COLO829 (cell line): ENCODE data around the gene PIGL.
"Not testable (repeated sequence)": the region's sequence is repeated elsewhere in the genome, so short reads cannot be mapped to it uniquely, and the experiment has no call there.

Experiments
- DNase-seq: peaks from one replicate; pipeline ENCODE4 v3.0.0; 2012; ENCODE audit warnings: low spot score

The PIGL gene

GRCh38 chr17:16273929-16274339 is 56.9 kb downstream of the PIGL start:
- no peak for DNase-seq

- DNase-seq: no peak
These were observed 58.0 kb downstream of the PIGL start for GRCh38 chr17:16275024-16275423.

GRCh38 chr17:16277163-16277562 is 60.2 kb downstream of the PIGL start:
- no peak for DNase-seq

DNA sequence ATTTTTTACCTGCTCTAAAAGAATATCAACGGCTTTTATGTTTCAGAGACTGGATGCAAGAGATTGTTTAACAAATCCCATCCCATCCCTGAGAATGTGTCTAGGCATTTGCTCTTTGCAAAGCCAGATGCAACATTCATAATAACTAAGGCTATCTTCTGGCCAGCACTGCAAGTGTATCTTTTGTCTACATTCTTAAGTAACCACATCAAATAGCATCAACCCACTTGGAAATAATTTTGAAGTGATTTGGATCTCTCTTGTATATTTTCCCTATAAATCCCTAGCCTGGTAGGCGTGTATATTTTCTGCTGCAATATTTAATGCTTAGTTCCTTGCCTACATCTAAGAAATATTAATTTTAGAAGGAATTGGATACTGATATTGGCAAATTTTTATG is 64.3 kb downstream of the PIGL start:
- no peak for DNase-seq

DNA sequence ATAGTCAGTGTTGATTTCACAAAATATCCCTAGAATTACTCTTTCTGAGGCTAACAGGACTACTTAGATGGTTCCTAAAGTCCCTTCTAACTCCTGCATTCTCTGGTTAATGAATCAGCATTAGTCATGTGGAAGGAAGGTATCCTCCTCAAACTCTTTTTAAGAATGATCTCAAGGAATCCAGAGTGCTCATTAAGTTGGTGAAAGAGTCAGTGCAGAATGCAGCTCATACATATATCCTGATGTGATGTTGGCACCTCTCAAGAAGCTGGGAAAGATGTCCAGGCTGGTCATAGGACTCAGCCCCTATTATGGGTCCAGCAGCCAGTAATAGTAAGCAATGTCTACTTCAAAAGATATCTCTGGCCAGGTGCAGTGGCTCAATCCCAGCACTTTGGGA is 65.5 kb downstream of the PIGL start:
- DNase-seq: peak; percentile 38

DNA sequence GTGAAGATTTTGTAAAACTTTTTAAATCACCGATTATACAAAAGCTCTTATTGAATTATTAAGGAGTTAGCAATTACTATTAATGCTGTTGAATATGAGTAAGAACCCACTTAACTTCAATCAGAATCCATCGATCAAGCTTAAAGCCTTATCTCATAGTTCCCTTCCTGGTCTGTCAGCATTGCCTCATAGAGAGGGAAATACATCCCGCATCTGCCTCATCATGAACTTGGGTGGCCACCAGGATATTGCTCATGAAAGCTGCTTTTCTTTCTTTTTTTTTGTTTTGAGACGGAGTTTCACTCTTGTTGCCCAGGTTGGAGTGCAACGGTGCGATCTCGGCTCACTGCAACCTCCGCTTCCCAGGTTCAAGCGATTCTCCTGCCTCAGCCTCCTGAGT is 66.7 kb downstream of the PIGL start:
- DNase-seq: no peak

DNA sequence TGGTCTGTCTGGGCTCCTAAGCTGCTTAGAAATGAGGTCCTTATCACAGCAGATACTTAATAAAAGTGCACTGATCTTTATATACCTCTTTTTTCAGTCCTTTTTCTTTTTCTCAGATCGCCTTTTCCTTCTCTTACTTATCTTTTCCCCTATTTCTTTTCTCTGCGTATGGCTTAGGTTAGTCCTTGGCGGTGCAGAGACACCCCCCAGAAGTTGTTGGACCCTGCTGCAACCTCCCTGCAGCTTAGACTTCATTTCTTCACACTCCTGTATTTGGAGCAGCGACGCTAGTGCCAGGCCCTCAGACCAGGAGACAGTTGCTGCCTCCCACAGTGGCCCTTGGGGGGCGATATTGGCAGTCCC is 68.6 kb downstream of the PIGL start:
- DNase-seq: no peak

- DNase-seq: peak; percentile 91
These were observed 69.3 kb downstream of the PIGL start for GRCh38 chr17:16286009-16286946.

- DNase-seq: no peak
These were observed 70.0 kb downstream of the PIGL start for GRCh38 chr17:16286947-16287562.

DNA sequence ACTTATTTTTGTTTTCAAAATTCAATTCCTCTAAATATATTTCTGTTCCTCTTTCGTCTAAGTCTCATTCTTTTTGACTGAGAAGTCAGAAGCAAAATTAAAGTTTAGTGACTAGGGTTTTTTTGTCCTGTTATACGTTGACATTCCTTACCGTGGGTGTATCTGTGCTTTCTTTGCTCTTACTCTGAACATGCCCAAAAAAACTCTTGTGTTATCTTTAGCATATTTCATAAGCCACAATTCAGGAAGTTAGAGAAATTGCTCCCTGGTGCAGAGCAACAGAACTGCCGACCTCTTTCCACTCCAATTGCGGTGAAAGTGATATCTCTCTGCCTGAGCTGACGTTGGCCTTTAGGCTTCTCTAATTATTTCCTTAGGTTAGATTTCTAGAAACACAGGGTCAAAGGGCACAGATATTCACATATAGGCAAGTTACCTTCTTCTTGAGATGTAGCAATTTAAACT is 70.6 kb downstream of the PIGL start:
- DNase-seq: peak; percentile 52

- no peak for DNase-seq
These were observed 72.0 kb downstream of the PIGL start for GRCh38 chr17:16288860-16289571.

DNA sequence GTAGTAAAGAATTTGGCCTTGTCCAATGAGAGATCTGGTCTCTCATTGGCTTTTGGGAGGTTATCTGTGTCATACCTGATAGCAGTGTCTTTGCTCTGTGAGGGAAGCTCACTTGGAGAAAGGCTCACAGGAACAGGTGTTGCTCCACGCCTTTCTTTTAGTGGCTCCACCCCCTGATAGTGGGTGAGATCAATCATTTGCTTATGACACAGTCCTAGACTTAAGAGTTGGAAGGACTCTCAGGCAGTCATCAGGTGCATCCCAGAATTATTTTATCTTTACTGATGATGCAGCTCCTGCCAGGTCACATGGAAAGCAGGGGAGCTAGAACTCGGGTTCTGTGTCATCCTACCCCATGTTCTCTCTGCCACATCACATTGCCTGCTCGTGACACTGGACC is 76.9 kb downstream of the PIGL start:
- DNase-seq: no peak

DNA sequence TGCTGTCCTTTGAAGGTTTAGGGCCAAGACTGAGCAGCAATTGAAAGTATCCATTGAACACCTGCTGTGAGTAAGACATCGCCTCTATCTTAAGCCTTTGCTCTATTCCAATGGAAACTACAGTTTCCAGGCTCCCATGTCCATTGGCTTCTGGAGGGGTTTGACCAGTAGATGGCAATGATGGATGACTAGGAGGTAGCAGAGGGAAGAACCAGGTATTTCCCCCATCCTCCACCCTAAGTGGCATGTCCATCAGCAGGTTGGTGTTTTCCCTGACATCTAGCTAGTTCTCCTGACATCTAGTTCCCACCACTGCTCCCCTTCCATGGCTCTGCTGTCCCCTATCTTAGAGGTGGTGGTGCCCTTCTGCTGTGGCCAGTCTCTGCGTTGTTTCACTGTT is 77.5 kb downstream of the PIGL start:
- DNase-seq: no peak

DNA sequence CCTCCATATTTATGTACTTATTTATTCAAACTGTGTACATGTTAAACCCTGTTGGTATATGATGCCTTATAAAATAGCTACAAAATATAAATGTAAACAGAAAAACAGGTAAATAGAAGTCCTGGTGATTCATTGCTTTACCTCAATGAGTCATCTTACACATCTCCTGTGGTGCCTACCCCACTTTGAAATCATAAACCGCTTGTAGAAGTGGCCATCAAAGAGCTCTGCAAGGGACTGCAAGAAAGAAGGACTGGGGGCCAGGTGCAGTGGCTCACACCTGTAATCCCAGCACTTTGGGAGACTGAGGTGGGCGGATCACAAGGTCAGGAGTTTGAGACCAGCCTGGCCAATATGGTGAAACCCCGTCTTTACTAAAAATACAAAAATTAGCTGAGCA is 79.1 kb downstream of the PIGL start:
- not testable (repeated sequence) for DNase-seq

DNA sequence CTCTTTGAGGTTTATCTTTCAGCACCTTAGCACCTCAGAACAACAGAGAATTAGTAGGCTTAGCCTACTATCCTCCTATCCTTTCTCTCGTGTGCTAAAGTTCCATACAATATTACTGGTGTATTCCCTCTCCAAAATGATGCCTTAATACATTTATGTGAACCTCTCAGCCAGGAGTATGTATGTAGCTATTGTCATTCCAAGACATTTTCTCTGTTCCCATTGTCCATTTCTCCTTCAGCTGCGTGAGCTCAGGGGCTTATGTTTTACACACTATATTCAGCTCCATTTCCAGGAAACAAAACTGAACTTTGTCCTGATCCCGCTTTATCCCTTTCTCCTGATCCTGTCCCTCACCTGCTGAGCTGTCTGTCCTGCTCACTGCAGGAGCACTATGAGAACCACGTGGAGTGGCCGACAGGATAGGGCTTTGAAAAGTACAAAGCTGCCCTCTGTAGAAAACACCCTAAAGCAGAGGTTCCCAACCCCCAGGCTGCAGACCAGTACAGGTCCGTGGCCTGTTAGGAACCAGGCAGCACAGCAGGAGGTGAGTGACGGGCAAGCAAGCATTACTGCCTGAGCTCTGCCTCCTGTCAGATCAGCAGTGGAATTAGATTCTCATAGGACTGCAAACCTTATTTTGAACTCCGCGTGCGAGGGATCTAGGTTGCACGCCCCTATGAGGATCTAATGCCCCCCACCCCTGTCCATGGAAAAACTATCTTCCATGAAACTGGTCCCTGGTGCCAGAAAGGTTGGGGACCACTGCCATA is 80.5 kb downstream of the PIGL start:
- DNase-seq: no peak

GRCh38 chr17:16298140-16298662 is 81.2 kb downstream of the PIGL start:
- DNase-seq: no peak

DNA sequence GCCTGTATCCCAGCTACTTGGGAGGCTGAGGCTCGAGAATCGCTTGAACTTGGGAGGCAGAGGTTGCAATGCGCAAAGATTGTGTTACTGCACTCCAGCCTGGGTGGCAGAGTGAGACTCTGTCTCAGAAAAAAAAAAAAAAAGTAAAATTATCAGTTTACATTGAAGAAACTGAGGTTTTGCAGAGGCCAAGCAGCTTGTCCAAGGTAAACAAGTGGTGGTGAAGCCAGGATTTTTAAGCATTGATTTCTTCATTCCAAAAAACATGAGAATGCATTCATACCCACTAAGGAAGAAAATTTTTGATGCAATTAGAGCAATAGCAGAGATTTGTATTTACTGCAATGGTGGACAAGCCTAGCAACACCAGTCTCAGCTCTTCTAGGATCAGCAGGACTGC is 83.5 kb downstream of the PIGL start:
- no peak for DNase-seq

GRCh38 chr17:16301963-16302855 is 85.2 kb downstream of the PIGL start:
- DNase-seq: no peak

GRCh38 chr17:16302856-16303255 is 85.8 kb downstream of the PIGL start:
- no peak for DNase-seq

DNA sequence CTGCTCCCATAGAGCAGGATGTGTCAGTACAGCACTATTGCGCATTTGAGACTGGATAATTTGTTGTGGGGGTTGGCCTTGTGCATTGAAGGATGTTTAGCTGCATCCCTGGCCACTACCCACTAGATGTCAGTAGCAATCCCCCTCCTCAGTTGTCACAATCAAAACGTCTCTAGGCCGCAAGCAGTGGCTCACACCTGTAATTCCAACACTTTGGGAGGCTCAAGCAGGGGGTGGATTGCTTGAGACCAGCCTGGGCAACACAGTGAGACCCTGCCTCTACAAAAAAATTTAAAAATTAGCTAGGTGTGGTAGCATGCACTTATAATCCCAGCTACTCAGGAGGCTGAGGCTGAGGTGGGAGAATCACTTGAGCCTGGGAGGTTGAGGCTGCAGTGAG is 87.8 kb downstream of the PIGL start:
- DNase-seq: no peak

GRCh38 chr17:16306211-16306610 is 89.2 kb downstream of the PIGL start:
- no peak for DNase-seq
